ENCODE results near the gene ACER3.

The ACER3 gene

GRCh38 chr11:76844511-76844910, 16.2 kb upstream of the ACER3 start:
- Histone ChIP-seq H3K9me3 (ENCODE audit: severe bottlenecking) (no peaks in the 10 kb centered on the region), H3K27ac (ENCODE audit: poor library complexity, severe bottlenecking) (no peak overlapping the region), H3K4me1 (ENCODE audit: insufficient read depth, poor library complexity, severe bottlenecking) (no peaks in the 10 kb centered on the region), H3K4me3 (ENCODE audit: severe bottlenecking) (no peak overlapping the region), H3K36me3 (ENCODE audit: low read depth) (no peaks in the 10 kb centered on the region), H3K27me3 (ENCODE audit: insufficient read depth, poor library complexity, severe bottlenecking) (no peaks in the 10 kb centered on the region)
- ATAC-seq (ENCODE audit: low read depth) (no peak), DNase-seq (ENCODE audit: low spot score) (no peak)
- TF ChIP-seq, protein P1, sequence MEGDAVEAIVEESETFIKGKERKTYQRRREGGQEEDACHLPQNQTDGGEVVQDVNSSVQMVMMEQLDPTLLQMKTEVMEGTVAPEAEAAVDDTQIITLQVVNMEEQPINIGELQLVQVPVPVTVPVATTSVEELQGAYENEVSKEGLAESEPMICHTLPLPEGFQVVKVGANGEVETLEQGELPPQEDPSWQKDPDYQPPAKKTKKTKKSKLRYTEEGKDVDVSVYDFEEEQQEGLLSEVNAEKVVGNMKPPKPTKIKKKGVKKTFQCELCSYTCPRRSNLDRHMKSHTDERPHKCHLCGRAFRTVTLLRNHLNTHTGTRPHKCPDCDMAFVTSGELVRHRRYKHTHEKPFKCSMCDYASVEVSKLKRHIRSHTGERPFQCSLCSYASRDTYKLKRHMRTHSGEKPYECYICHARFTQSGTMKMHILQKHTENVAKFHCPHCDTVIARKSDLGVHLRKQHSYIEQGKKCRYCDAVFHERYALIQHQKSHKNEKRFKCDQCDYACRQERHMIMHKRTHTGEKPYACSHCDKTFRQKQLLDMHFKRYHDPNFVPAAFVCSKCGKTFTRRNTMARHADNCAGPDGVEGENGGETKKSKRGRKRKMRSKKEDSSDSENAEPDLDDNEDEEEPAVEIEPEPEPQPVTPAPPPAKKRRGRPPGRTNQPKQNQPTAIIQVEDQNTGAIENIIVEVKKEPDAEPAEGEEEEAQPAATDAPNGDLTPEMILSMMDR (IDR thresholded peaks at IDR 0.05; ENCODE audit: poor library complexity, severe bottlenecking): no peak

GRCh38 chr11:76845069-76845468, 15.6 kb upstream of the ACER3 start:
- H3K27me3 ChIP-seq (ENCODE audit: insufficient read depth, poor library complexity, severe bottlenecking): no peaks in the 10 kb centered on the region
- TF ChIP-seq, protein P1 (IDR thresholded peaks at IDR 0.05; ENCODE audit: poor library complexity, severe bottlenecking): no peak
- ATAC-seq (ENCODE audit: low read depth): no peak
- H3K36me3 ChIP-seq (ENCODE audit: low read depth): no peaks in the 10 kb centered on the region
- H3K4me3 ChIP-seq (ENCODE audit: severe bottlenecking): no peak overlapping the region
- H3K27ac ChIP-seq (ENCODE audit: poor library complexity, severe bottlenecking): no peak overlapping the region
- no peaks in the 10 kb centered on the region for H3K9me3 ChIP-seq (ENCODE audit: severe bottlenecking)
- no peak for DNase-seq (ENCODE audit: low spot score)
- no peaks in the 10 kb centered on the region for H3K4me1 ChIP-seq (ENCODE audit: insufficient read depth, poor library complexity, severe bottlenecking)

- no peaks in the 10 kb centered on the region for H3K36me3 ChIP-seq (ENCODE audit: low read depth)
- H3K9me3 ChIP-seq (ENCODE audit: severe bottlenecking): no peaks in the 10 kb centered on the region
- no peaks in the 10 kb centered on the region for H3K4me1 ChIP-seq (ENCODE audit: insufficient read depth, poor library complexity, severe bottlenecking)
- no peak overlapping the region for H3K4me3 ChIP-seq (ENCODE audit: severe bottlenecking)
- no peak for ATAC-seq (ENCODE audit: low read depth)
- H3K27ac ChIP-seq (ENCODE audit: poor library complexity, severe bottlenecking): no peak overlapping the region
- TF ChIP-seq, protein P1 (IDR thresholded peaks at IDR 0.05; ENCODE audit: poor library complexity, severe bottlenecking): no peak
- no peak for DNase-seq (ENCODE audit: low spot score)
- H3K27me3 ChIP-seq (ENCODE audit: insufficient read depth, poor library complexity, severe bottlenecking): no peaks in the 10 kb centered on the region
Measured at GRCh38 chr11:76846441-76846840, 14.3 kb upstream of the ACER3 start.

DNA sequence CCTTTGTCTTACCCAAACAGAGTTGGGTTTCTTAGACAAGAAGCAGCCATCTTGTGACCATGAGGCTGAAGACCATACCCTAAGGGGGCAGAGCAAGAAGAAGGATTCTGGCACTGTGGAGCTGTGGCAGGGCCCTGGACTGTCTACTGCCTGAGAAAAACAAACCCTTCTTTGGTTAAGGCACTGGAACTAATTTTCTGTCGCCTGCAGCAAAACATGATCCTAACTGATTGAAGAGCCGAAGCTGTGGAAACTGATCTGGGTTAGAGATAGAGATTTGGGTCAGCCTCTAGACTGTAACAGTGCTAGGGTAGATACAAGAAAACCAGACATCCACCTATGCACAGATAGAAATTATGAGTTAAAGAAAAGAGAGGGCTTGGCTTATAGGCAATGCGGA, 11.3 kb upstream of the ACER3 start:
- Histone ChIP-seq H3K36me3 (ENCODE audit: low read depth) (no peaks in the 10 kb centered on the region), H3K27ac (ENCODE audit: poor library complexity, severe bottlenecking) (no peak overlapping the region), H3K9me3 (ENCODE audit: severe bottlenecking) (no peaks in the 10 kb centered on the region), H3K4me1 (ENCODE audit: insufficient read depth, poor library complexity, severe bottlenecking) (no peaks in the 10 kb centered on the region), H3K27me3 (ENCODE audit: insufficient read depth, poor library complexity, severe bottlenecking) (no peaks in the 10 kb centered on the region), H3K4me3 (ENCODE audit: severe bottlenecking) (no peak overlapping the region)
- DNase-seq (ENCODE audit: low spot score) (no peak), ATAC-seq (ENCODE audit: low read depth) (no peak)
- TF ChIP-seq, protein P1 (IDR thresholded peaks at IDR 0.05; ENCODE audit: poor library complexity, severe bottlenecking): no peak

- no peaks in the 10 kb centered on the region for H3K9me3 ChIP-seq (ENCODE audit: severe bottlenecking)
Measured at GRCh38 chr11:76850130-76850529, 10.6 kb upstream of the ACER3 start.

More at GRCh38 chr11:76850130-76850529, 10.6 kb upstream of the ACER3 start:
- H3K4me1 ChIP-seq (ENCODE audit: insufficient read depth, poor library complexity, severe bottlenecking): no peaks in the 10 kb centered on the region
- TF ChIP-seq, protein P1 (IDR thresholded peaks at IDR 0.05; ENCODE audit: poor library complexity, severe bottlenecking): no peak
- DNase-seq (ENCODE audit: low spot score) (no peak), ATAC-seq (ENCODE audit: low read depth) (no peak)
- no peak overlapping the region for H3K27ac ChIP-seq (ENCODE audit: poor library complexity, severe bottlenecking)
- H3K27me3 ChIP-seq (ENCODE audit: insufficient read depth, poor library complexity, severe bottlenecking): no peaks in the 10 kb centered on the region
- H3K4me3 ChIP-seq (ENCODE audit: severe bottlenecking): no peak overlapping the region
- H3K36me3 ChIP-seq (ENCODE audit: low read depth): no peaks in the 10 kb centered on the region

All from RWPE2 (cell line).